Measurements from ENCODE around the gene WDR47. TPM values are rescaled to one million over a fixed set of nuclear protein-coding genes. Genes with fewer than 3 reads are reported as not detected.

The WDR47 gene
- total and polyA plus RNA-seq, 10 of the 15 experiments (the other 5 are each of a cell fraction or from before 2014, with no cell fraction given), result 2.4 to 9.7 (median 5.9) TPM

DNA sequence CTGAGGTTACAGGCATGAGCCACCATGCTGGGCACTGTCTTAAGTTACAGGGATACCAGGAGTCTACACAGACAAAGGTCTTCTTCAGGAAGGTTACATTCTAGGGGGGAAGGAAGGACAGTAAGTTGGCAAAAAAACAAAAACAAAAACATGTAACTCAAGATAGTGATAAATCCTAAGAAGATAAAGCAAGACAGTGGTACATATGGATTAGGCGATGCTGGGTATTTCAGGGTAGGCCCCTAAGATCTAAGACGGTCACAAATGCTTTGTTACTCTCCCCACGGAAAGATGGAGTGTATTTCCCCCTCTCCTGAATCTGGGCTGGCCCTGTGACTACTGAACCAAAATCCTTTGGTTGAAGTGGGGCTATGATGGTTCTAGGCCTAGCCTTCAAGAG, 86.8 kb downstream of the WDR47 start (continued):
- TF ChIP-seq, protein P1, sequence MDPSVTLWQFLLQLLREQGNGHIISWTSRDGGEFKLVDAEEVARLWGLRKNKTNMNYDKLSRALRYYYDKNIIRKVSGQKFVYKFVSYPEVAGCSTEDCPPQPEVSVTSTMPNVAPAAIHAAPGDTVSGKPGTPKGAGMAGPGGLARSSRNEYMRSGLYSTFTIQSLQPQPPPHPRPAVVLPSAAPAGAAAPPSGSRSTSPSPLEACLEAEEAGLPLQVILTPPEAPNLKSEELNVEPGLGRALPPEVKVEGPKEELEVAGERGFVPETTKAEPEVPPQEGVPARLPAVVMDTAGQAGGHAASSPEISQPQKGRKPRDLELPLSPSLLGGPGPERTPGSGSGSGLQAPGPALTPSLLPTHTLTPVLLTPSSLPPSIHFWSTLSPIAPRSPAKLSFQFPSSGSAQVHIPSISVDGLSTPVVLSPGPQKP (IDR thresholded peaks at IDR 0.05; ENCODE audit: low read depth, low read length), result no peak
- TF ChIP-seq POLR2AphosphoS2 (IDR thresholded peaks at IDR 0.05; ENCODE audit: low read depth, low read length) (no peak), CREM (IDR thresholded peaks at IDR 0.05; ENCODE audit: low read depth) (no peak), POLR2AphosphoS5 (IDR thresholded peaks at IDR 0.05; ENCODE audit: low read length) (no peak), TCF7 (IDR thresholded peaks at IDR 0.05; ENCODE audit: borderline replicate concordance) (no peak), TCF12 (IDR thresholded peaks at IDR 0.05; ENCODE audit: low read depth, low read length) (no peak), RBBP5 (conservative IDR thresholded peaks at IDR 0.05) (no peak), JUNB (IDR thresholded peaks at IDR 0.05) (no peak)
- TF ChIP-seq, protein P2, sequence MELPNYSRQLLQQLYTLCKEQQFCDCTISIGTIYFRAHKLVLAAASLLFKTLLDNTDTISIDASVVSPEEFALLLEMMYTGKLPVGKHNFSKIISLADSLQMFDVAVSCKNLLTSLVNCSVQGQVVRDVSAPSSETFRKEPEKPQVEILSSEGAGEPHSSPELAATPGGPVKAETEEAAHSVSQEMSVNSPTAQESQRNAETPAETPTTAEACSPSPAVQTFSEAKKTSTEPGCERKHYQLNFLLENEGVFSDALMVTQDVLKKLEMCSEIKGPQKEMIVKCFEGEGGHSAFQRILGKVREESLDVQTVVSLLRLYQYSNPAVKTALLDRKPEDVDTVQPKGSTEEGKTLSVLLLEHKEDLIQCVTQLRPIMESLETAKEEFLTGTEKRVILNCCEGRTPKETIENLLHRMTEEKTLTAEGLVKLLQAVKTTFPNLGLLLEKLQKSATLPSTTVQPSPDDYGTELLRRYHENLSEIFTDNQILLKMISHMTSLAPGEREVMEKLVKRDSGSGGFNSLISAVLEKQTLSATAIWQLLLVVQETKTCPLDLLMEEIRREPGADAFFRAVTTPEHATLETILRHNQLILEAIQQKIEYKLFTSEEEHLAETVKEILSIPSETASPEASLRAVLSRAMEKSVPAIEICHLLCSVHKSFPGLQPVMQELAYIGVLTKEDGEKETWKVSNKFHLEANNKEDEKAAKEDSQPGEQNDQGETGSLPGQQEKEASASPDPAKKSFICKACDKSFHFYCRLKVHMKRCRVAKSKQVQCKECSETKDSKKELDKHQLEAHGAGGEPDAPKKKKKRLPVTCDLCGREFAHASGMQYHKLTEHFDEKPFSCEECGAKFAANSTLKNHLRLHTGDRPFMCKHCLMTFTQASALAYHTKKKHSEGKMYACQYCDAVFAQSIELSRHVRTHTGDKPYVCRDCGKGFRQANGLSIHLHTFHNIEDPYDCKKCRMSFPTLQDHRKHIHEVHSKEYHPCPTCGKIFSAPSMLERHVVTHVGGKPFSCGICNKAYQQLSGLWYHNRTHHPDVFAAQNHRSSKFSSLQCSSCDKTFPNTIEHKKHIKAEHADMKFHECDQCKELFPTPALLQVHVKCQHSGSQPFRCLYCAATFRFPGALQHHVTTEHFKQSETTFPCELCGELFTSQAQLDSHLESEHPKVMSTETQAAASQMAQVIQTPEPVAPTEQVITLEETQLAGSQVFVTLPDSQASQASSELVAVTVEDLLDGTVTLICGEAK (IDR thresholded peaks at IDR 0.05; ENCODE audit: borderline replicate concordance), result no peak
- TF ChIP-seq, protein P3, sequence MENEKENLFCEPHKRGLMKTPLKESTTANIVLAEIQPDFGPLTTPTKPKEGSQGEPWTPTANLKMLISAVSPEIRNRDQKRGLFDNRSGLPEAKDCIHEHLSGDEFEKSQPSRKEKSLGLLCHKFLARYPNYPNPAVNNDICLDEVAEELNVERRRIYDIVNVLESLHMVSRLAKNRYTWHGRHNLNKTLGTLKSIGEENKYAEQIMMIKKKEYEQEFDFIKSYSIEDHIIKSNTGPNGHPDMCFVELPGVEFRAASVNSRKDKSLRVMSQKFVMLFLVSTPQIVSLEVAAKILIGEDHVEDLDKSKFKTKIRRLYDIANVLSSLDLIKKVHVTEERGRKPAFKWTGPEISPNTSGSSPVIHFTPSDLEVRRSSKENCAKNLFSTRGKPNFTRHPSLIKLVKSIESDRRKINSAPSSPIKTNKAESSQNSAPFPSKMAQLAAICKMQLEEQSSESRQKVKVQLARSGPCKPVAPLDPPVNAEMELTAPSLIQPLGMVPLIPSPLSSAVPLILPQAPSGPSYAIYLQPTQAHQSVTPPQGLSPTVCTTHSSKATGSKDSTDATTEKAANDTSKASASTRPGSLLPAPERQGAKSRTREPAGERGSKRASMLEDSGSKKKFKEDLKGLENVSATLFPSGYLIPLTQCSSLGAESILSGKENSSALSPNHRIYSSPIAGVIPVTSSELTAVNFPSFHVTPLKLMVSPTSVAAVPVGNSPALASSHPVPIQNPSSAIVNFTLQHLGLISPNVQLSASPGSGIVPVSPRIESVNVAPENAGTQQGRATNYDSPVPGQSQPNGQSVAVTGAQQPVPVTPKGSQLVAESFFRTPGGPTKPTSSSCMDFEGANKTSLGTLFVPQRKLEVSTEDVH (IDR thresholded peaks at IDR 0.05; ENCODE audit: low read depth, partially characterized antibody), result no peak
